Osteoblast (primary cell): ENCODE results near the gene KANK2. TPM values are rescaled to one million over a fixed set of nuclear protein-coding genes. Genes with fewer than 3 reads are reported as not detected.
A peak's percentile ranks its signal among the peaks of the same experiment; 100 is the strongest.

ENCODE experiments used
- DNase-seq: peaks from one replicate; pipeline ENCODE4 v3.0.0; 2011; ENCODE audit warnings: low spot score, mixed read lengths; ENCODE audit not compliant: insufficient read length; ENCODE audit errors: missing footprints
- H2AFZ ChIP-seq: 2 replicates; pipeline ENCODE4 v1.6.0; 2011; ENCODE audit warnings: mild to moderate bottlenecking, low read length
- H3K27ac ChIP-seq: 2 replicates; pipeline ENCODE4 v1.5.1; 2011; ENCODE audit warnings: mild to moderate bottlenecking, low read depth, low read length, moderate library complexity
- H3K27me3 ChIP-seq: 2 replicates; pipeline ENCODE4 v1.6.0; 2012; ENCODE audit warnings: mild to moderate bottlenecking, control low read depth, inconsistent platforms, low read length, moderate library complexity; ENCODE audit not compliant: insufficient read depth
- H3K36me3 ChIP-seq: 2 replicates; pipeline ENCODE4 v1.5.1; 2011; ENCODE audit warnings: mild to moderate bottlenecking, low read length, control low read depth, moderate library complexity; ENCODE audit not compliant: insufficient read depth
- H3K4me1 ChIP-seq: 2 replicates; pipeline ENCODE4 v1.5.1; 2011; ENCODE audit warnings: mild to moderate bottlenecking, low read length, control low read depth, moderate library complexity; ENCODE audit not compliant: insufficient read depth
- H3K4me2 ChIP-seq: 2 replicates; pipeline ENCODE4 v1.6.0; 2011; ENCODE audit warnings: mild to moderate bottlenecking, low read length; ENCODE audit not compliant: insufficient read depth
- H3K4me3 ChIP-seq: fragments of 200-600 bp; sonication (generic); 3 replicates; pipeline ENCODE4 v1.5.1; 2012; ENCODE audit warnings: mild to moderate bottlenecking, low read length, inconsistent platforms; ENCODE audit not compliant: insufficient read depth
- H3K79me2 ChIP-seq: 2 replicates; pipeline ENCODE4 v1.6.0; 2012; ENCODE audit warnings: mild to moderate bottlenecking, low read length, control low read depth, inconsistent platforms; ENCODE audit not compliant: insufficient read depth
- H3K9me3 ChIP-seq: 2 replicates; pipeline ENCODE4 v1.5.1; 2011; ENCODE audit warnings: low read depth, low read length, control low read depth
- H4K20me1 ChIP-seq: 2 replicates; pipeline ENCODE4 v1.6.0; 2012; ENCODE audit warnings: mild to moderate bottlenecking, low read length, control low read depth; ENCODE audit not compliant: insufficient read depth
- total RNA-seq: library from RNA; depleted of rRNA; stranded (reverse); fragments of >200 nt; gene quantifications from 2 replicates; pipeline ENCODE4 v1.2.3, GENCODE V29; 2012
- TF ChIP-seq, protein P1 (sequence below): IDR thresholded peaks from 2 replicates; pipeline ENCODE4 v1.5.1; 2011; ENCODE audit warnings: mild to moderate bottlenecking, low read depth, low read length, moderate library complexity; ENCODE audit errors: extremely low read depth

The KANK2 gene
- total RNA-seq, 1 donor = 295 TPM

DNA sequence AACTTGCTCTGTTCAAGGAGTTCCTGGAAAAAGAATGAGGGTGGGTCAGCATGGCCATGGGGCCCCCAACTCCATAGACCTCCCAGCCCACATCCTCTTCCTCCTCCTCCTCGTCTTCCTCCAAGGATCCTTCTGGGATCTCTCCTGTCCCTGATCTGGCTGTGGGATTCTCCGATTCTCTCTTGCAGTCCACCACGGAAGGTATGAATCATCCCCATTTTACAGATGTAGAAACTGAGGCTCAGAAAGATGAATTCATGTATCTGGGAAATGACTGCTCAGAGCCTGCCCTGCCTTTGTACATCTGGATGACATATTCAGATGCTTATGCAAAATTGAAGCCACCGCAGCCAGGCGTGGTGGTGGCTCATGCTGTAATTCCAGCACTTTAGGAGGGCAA is 2.2 kb upstream of the KANK2 start:
- H2AFZ ChIP-seq = no peak overlapping the region
- H3K9me3 ChIP-seq = no peaks in the 10 kb centered on the region
- no peak overlapping the region for H3K4me2 ChIP-seq
- H4K20me1 ChIP-seq = peaks cover 10% of the 10 kb centered on the region
- peaks cover 27% of the 10 kb centered on the region for H3K79me2 ChIP-seq
- DNase-seq = no peak
- no peak overlapping the region for H3K4me3 ChIP-seq
- H3K4me1 ChIP-seq = peaks cover 28% of the 10 kb centered on the region
- no peaks in the 10 kb centered on the region for H3K27me3 ChIP-seq
- TF ChIP-seq, protein P1, sequence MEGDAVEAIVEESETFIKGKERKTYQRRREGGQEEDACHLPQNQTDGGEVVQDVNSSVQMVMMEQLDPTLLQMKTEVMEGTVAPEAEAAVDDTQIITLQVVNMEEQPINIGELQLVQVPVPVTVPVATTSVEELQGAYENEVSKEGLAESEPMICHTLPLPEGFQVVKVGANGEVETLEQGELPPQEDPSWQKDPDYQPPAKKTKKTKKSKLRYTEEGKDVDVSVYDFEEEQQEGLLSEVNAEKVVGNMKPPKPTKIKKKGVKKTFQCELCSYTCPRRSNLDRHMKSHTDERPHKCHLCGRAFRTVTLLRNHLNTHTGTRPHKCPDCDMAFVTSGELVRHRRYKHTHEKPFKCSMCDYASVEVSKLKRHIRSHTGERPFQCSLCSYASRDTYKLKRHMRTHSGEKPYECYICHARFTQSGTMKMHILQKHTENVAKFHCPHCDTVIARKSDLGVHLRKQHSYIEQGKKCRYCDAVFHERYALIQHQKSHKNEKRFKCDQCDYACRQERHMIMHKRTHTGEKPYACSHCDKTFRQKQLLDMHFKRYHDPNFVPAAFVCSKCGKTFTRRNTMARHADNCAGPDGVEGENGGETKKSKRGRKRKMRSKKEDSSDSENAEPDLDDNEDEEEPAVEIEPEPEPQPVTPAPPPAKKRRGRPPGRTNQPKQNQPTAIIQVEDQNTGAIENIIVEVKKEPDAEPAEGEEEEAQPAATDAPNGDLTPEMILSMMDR = no peak
- H3K27ac ChIP-seq = no peak overlapping the region
- no peaks in the 10 kb centered on the region for H3K36me3 ChIP-seq

DNA sequence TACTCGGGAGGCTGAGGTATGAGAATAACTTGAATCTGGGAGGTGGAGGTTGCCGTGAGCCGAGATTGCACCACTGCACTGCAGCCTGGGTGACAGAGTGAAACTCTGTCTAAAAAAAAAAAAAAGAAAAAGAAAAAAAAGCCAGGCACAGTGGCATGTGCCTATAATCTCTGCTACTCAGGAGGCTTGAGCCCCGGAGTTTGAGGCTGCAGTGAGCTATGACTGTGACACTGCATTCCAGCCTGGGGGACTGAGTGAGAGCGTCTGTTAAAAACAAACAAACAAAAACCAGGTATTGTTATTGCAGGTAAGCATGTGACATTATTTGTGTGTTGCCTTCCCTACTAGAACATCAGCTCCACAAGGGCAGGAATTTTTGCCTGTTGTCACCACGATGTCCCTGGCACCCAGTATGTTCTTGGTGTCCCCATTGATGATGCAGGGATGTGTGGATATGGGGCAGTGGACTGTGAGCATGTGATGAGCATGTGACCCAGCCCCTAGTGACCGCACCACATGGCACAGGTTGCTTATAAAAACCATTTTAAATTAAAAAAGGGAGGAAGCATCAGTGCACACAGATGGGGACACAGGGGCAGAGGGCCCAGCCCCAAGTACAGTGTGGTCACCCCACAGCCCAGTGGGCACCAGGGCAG is 1.6 kb upstream of the KANK2 start:
- no peaks in the 10 kb centered on the region for H3K27me3 ChIP-seq
- TF ChIP-seq, protein P1 = no peak
- no peak overlapping the region for H3K4me2 ChIP-seq
- H3K4me1 ChIP-seq = peaks cover 22% of the 10 kb centered on the region
- no peak overlapping the region for H3K27ac ChIP-seq
- H3K4me3 ChIP-seq = no peak overlapping the region
- peaks cover 10% of the 10 kb centered on the region for H4K20me1 ChIP-seq
- no peak overlapping the region for H2AFZ ChIP-seq
- H3K79me2 ChIP-seq = peaks cover 33% of the 10 kb centered on the region
- DNase-seq = no peak
- peaks cover 6% of the 10 kb centered on the region for H3K36me3 ChIP-seq
- H3K9me3 ChIP-seq = no peaks in the 10 kb centered on the region

DNA sequence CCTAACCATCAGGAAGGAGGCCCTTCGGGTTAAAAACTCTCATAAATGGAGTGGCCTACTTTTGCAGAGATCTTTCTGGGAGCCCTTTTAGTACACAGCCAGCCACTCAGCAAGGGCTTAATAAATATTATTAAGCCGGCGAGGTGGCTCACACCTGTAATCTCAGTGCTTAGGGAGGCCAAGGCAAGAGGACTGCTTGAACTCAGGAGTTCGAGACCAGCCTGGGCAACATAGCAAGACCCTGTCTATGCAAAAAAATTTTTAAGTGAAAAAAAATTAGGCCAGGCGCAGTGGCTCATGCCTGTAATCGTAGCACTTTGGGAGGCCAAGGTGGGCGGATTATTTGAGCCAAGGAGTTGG is 810 bp upstream of the KANK2 start:
- TF ChIP-seq, protein P1 = no peak
- Histone ChIP-seq H3K9me3 (no peaks in the 10 kb centered on the region), H3K4me1 (peaks cover 16% of the 10 kb centered on the region), H3K27ac (no peak overlapping the region), H2AFZ (no peak overlapping the region), H3K36me3 (peaks cover 13% of the 10 kb centered on the region), H3K4me2 (peak overlapping the region; percentile 89), H3K4me3 (peak overlapping the region; percentile 91), H4K20me1 (peaks cover 10% of the 10 kb centered on the region), H3K27me3 (no peaks in the 10 kb centered on the region), H3K79me2 (peaks cover 40% of the 10 kb centered on the region)
- no peak for DNase-seq

DNA sequence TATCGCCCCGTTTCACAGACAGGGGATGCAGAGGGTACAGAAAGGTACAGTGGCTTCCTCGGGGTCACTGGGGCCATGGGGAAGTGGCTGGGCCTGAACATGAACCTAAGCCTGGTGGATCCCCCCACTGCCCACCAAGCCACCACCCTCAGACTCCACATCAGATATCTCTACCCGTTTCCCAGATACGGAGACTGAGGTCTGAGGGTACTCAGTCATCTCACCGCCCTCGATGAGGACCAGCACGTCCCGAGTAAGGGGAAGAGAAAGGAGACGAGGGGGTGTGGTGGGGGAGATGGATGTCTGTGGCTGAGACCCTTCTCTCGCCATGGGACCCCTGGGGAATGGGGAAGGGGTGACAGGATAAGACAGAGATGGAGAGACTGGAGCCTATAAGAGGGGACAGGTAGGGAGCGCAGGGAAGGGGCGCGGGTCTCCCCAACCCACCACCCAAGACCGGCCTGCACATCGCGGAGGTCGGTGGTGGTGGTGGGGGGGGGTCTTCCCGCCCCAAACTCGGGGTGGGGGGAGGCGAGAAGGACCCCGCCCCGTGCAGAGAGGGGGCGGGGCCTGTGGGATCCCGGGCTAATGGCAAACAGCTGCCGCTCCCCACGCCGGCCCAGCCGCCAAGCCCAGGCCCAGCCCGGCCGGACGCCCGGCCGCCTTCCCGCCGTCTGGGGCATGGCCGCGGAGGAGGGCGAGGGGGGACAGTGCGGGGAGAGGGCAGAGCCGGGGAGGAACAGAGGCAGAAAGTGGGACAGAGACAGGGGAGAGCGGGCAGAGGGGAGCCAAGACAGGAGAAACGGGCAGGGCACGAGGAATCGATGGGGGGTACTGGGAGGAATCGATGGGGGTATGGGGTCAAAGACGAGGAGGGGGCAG is 698 bp downstream of the KANK2 start:
- Histone ChIP-seq H3K27me3 (no peaks in the 10 kb centered on the region), H3K79me2 (peaks cover 54% of the 10 kb centered on the region), H4K20me1 (peaks cover 17% of the 10 kb centered on the region), H3K27ac (peak overlapping the region; percentile 65), H3K4me2 (peak overlapping the region; percentile 89), H3K4me3 (peak overlapping the region; percentile 91), H2AFZ (no peak overlapping the region), H3K4me1 (peaks cover 14% of the 10 kb centered on the region), H3K9me3 (no peaks in the 10 kb centered on the region), H3K36me3 (peaks cover 29% of the 10 kb centered on the region)
- TF ChIP-seq, protein P1 = no peak
- peak; percentile 99 for DNase-seq
